ENCODE measurements around the gene KIAA0513.
"Not testable (repeated sequence)": the region's sequence is repeated elsewhere in the genome, so short reads cannot be mapped to it uniquely, and the experiment has no call there.

Gene KIAA0513

GRCh38 chr16:85103114-85104079 lies 75.8 kb downstream of the KIAA0513 start:
- in situ Hi-C loops (cut with MboI; ENCODE audit: low sequenced_read_pairs), result no loop called here

DNA sequence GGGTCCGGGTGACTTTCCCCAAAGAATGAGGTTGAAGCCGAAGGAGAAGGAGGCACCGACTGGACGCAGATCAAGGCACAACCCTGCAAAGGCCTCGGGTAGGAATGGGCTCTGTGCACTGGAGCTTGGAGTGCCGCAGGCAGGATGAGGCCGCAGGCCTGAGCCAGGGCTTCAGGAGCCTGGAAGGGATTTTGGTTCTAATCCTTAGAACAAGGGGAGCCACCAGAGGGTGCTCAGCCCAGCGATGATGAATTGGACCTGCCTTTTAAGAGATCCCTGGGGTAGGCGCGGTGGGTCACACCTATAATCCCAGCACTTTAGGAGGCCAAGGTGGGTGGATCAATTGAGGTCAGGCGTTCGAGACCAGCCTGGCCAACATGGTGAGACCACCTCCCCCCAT lies 76.6 kb downstream of the KIAA0513 start:
- in situ Hi-C loops (cut with MboI; ENCODE audit: low sequenced_read_pairs), result no loop called here

DNA sequence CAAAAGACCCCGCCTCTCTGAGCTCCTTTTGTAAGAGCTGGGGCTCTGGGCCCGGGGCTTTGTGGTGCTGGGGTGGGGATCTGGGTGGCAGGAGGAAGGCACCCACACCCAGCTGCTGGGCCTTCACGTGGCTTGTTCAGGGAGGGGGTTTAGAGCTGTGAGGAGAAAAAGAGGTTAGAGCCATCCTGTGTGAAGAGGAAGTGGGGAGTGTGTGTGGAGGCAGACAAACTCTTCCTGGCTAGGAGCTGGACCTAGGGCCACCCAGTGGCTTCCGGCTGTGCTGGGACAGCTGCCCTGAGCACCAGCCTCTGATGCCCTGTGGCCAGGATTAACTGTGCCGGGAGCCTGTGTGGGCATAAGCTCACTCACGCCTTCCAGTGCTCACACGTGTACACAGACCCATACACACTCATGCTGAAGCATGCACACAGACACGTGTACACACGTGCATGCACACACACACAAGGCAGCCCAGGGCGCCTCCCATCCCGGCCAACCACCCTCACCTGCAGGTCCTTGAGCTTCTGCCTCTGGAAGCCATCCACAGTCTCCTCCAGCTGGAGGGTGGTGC lies 77.3 kb downstream of the KIAA0513 start:
- in situ Hi-C loops (cut with MboI; ENCODE audit: low sequenced_read_pairs), result no loop called here

DNA sequence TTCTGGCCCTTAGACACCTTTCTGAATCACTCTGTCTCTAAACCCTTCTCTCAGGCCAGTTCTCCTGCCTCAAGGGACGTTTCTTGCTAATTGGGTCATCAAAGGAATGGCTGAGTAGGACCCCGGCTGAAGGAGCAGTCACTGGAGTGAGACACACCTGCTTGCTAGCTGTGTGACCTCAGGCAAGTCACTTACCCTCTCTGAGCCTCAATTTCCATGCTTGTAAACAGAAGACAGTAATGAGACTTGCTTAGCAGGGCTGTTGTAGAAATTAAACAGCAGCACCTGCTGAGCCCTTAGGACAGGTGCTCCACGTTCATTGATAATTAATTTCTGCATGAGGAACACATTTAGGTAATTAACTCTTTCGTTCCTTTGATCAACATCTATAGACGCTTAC lies 77.9 kb downstream of the KIAA0513 start:
- in situ Hi-C loops (cut with MboI; ENCODE audit: low sequenced_read_pairs), result no loop called here

DNA sequence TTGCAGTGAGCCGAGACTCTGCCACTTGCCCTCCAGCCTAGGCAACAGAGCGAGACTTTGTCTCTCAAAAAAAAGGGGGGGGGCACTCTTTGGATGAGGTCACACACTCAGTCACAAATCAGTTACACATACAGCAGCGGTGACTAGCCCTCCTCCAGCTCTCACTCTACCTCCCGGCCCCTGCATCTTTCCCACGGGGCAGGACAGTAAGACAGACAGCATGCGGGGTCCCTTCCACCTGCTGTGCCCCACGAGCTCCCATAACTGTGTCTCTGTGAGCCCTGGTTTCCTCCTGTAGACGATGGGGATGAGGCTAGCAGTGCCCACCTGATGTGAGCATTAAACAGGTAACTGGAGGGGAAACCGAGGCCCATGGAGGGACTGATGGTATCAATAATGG lies 79.5 kb downstream of the KIAA0513 start:
- in situ Hi-C loops (cut with MboI; ENCODE audit: low sequenced_read_pairs), result no loop called here

DNA sequence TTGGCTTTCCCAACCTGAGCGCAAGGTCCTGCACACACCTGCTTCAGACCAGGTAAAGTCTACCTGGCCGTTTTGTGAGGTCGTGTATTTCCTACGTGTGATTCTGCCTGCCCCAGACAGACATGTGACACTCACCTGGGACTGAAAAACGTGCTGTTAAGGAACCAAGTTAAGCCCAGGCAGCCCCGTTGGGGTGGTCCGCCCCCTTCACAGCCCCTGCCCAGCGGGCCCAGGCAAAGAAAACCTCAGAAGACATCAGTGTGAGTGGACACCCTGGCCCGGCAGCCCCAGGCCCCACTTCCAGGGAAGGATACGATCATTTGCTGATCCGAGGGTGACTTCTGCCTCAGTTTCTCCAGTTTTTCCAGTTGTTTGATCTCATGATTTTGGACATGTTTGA lies 79.9 kb downstream of the KIAA0513 start:
- in situ Hi-C loops (cut with MboI; ENCODE audit: low sequenced_read_pairs), result no loop called here

- in situ Hi-C loops (cut with MboI; ENCODE audit: low sequenced_read_pairs), result no loop called here
These were observed 82.5 kb downstream of the KIAA0513 start for GRCh38 chr16:85110105-85110504.

DNA sequence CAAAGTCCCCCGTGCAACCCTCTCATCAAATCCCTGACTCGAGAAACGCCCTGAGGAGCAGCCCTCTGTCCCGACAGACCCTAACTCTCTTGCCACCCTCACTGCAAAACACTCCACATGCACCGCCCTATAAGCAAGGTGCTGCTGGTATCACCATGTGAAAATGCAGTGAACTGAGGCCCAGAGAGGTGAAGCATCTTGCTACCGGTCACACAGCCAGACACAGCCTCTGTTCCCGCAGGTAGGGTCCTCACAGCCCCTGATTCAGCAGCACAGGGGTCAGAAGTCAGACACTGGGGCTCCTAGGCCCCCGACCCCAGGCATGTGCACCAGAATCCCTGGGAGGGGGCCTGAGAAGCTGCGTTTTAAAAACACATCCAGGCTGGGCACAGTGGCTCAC lies 83.6 kb downstream of the KIAA0513 start:
- in situ Hi-C loops (cut with MboI; ENCODE audit: low sequenced_read_pairs), result no loop called here

DNA sequence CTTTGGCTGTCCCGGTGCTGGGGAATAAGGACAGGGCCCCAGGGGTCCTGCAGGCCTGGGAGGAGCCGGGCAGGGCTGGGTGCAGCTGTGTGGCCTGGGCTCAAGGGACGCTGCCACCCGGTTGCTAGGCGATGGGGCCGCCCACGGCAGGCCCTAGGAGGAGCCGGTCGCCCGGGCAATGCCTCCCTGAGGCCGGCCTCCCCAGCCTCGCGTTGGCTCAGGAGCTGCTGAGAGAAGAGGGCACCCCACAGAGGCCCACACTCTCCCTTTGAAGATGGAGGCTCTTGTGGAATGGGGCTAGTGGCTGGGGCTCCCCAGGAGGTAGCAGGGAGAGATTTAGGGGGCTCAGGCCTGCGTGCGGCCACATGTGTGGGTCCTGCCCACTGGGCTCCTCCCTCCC lies 84.8 kb downstream of the KIAA0513 start, which contains the start of gene CIBAR2:
TSS of gene CIBAR2 (minus strand) at position 109 of the 400 bp plus-strand sequence. CDS start 120 bp downstream, outside the sequence.
- in situ Hi-C loops (cut with MboI; ENCODE audit: low sequenced_read_pairs), result no loop called here

DNA sequence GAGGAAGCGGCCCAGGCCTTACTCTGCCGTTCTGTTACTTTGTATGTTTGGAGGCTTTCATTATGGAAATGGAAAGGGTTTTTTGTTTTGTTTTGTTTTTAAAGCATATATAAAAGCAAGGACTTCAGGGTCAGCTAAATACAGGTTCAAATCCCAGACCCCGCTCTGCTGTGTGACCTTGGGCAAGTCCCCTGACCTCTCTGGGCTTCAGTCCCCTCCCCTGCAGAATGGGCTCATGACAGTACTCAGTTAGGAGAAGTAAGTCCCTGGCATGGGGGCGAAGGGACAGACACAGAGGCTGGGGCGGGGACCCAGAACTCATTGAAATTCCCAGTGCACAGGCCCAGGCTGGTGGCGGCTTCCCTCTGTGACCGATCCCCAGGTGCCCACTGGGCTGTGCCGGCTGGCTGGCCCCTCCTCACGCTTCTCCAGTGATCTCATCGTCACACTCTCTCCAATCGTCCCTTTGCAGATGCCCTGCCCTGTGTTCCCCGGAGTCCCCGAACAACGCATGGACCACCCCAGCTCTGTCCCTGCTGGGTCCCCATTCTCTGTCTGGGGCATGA lies 85.7 kb downstream of the KIAA0513 start:
- in situ Hi-C loops (cut with MboI; ENCODE audit: low sequenced_read_pairs), result no loop called here

GRCh38 chr16:85113913-85114312 lies 86.3 kb downstream of the KIAA0513 start:
- in situ Hi-C loops (cut with MboI; ENCODE audit: low sequenced_read_pairs), result no loop called here

- in situ Hi-C loops (cut with MboI; ENCODE audit: low sequenced_read_pairs), result no loop called here
These were observed 87.4 kb downstream of the KIAA0513 start for GRCh38 chr16:85114909-85115567.

DNA sequence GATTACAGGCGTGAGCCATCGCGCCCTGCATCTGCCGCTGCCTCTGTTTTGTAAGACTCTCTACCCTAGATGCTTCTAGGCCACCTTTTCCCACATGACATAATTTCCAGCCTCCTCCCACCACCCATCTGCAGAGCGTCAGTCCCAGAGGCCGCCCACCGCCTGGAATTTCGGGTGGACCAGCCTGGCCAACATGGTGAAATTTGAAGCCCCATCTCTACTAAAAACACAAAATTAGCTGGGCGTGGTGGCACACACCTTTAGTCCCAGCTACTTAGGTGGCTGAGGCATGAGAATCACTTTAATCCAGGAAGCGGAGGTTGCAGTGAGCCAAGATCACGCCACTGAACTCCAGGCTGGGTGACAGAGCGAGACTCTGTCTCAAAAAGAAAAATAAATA lies 89.8 kb downstream of the KIAA0513 start:
- in situ Hi-C loops (cut with MboI; ENCODE audit: low sequenced_read_pairs), result no loop called here

GRCh38 chr16:85120006-85120340 lies 92.4 kb downstream of the KIAA0513 start:
- in situ Hi-C loops (cut with MboI; ENCODE audit: low sequenced_read_pairs), result no loop called here

DNA sequence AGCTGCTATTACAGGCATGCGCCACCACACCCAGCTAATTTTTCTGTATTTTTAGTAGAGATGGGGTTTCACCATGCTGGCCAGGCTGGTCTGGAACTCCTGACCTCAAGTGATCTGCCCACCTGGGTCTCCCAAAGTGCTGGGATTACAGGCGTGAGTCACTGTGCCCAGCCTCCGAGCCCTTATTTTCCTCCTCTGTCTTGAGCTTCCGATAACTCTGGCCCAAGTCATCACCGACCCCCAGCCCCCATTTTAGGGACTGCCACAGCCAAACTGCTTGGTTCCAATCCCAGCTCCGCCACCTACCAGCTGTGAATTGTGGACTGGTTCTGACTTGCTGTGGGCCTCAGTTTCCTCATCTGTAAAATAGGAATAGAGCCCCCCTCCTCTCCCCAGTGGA lies 95.8 kb downstream of the KIAA0513 start:
- in situ Hi-C loops (cut with MboI; ENCODE audit: low sequenced_read_pairs), result not testable (repeated sequence)

GRCh38 chr16:85123891-85124635 lies 96.5 kb downstream of the KIAA0513 start:
- in situ Hi-C loops (cut with MboI; ENCODE audit: low sequenced_read_pairs), result no loop called here

DNA sequence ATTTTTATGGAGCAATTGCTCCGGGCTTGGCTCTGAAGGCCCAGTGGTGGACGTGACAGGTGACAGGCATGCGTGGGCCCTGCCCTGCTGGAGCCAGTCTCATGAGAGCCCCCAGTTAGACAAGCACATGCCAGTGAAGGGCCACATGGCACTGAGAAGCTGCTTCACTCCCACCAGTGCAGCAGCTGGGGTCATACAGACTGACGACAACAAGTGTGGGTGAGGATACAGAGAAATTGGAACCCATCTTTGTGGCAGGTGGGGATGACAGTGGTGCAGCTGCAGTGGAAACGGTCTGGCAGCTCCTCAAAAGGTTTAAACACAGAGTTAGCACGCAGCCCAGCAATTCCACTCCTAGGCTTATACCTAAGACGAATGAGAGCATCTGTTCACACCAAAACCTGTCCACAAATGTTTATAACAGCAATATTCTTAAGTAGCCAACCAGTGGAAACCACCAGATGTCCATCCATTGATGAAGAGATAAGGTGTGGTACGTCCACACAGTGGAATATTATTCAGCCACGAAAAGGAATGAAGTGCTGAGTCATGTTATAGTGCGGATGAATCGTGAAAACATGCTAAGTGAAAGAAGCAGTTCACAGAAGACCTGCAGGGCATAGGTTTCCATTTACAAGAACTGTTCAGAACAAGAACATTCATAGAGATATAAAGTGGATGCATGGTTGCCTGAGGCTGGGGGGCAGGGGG lies 97.2 kb downstream of the KIAA0513 start:
- in situ Hi-C loops (cut with MboI; ENCODE audit: low sequenced_read_pairs), result no loop called here

DNA sequence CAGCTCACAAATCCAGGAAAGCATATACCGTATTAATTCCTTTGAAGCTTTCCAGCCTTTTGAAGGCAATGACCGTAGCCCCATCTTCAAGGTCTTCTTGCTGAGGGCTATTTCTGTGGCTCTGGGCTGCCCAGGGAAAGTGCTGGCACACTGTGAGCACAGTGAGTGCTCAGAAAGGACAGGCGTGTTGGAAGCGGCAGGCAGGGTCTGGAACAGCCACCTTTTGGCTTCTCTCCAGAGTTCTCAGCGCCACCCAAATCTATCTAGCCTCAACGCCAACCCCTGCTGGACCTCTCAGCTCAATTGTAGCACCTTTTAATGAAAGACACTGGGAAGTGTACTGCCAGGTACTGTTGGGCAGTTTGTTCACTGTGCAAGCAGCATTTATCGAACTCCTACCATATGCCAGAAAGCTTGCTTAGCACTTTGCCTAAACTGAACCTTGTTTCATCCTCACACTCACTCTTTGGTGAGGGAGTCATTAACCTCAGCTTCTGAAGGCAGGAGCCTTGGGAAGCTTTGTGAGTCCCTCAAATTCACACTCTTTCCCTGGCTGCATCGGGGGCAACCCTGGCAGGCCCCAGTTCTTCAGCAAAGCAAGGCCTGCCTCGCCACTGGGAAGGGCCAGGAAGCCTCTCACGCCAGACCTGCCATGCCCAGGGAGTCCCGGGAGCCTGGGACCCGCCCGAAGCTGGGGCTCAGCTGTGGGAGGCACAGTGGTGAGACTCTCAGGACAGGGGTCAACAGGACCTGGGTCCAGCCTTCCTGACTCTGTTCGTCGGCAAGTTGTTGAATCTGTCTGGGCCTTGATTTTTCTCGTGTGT lies 98.2 kb downstream of the KIAA0513 start:
- in situ Hi-C loops (cut with MboI; ENCODE audit: low sequenced_read_pairs), result no loop called here

DNA sequence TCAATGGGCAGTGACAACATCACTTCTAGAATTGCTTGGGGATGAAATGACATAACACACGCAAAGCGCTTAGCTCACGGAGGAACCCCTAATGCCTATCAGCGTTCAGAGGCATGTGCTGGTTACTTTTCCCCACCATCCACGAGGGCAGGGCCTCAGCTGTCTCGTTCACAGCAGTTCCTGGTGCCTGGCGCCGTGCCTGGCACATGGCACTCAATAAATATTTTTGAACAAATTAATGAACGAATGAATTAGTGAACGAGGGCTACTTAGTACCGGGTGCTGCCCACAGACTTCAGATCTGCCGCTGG lies 98.8 kb downstream of the KIAA0513 start:
- in situ Hi-C loops (cut with MboI; ENCODE audit: low sequenced_read_pairs), result no loop called here

All from HL-60/S4 (cell line).